Inflammatory macrophage (primary cell): Measurements from ENCODE around the gene RNF103.
"Not testable (repeated sequence)": the region's sequence is repeated elsewhere in the genome, so short reads cannot be mapped to it uniquely, and the experiment has no call there.

Source experiments
- DNase-seq, 2 donors: peaks; one replicate each; pipeline ENCODE4 v3.0.0-alpha.2; 2020 to 2022

The RNF103 gene

DNA sequence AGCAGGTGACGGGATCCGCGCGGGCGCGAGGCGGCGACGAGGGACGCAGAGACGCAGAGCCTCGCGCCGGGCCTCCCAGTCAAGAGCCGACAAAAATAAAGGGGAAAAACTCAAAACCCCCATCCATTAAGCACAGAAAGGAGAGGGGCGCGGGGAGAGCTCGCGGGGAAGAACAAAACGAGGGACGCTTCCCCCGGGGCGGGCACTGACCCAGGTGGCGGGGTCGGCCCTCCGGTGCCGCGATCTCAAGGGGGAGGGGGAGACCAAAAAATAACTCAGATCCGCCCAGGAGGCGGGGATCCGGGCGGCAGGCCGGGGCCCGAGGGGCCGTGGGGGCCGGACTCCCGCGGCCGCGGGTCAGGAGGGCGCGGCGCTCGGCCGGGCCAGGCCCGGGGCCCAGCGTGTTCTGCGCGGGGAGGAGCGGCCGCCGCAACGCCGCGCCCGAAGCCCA, 597 bp downstream of the RNF103 start:
- DNase-seq, result peak; percentile 36 to 64

DNA sequence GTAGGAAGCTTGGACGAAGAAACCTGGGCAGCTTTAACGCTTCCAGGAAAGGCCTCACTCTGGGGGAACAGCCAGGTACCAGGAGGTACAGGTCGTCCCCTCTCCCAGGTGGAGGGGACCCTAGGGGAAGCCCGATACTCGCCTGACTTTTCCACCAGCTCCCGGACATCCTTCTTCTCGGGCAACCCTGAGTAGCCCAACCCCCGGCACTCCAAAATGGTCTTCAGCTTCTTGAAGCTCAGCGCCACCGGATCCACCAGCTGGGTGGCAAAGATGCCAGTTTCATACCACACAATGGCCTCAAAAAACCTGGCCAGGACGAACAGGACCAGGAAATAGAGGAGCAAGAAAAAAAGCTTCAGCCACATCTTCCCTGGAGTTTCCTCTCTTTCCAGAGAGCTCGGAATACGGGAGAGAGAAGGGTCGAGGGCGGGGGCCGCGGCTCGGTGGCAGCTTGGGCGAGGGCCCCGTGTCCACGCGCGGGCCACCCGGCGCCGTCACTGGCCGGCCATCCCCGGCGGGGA, 1.1 kb downstream of the RNF103 start:
- peak in 1 of 2 donors; percentile 25 for DNase-seq

DNA sequence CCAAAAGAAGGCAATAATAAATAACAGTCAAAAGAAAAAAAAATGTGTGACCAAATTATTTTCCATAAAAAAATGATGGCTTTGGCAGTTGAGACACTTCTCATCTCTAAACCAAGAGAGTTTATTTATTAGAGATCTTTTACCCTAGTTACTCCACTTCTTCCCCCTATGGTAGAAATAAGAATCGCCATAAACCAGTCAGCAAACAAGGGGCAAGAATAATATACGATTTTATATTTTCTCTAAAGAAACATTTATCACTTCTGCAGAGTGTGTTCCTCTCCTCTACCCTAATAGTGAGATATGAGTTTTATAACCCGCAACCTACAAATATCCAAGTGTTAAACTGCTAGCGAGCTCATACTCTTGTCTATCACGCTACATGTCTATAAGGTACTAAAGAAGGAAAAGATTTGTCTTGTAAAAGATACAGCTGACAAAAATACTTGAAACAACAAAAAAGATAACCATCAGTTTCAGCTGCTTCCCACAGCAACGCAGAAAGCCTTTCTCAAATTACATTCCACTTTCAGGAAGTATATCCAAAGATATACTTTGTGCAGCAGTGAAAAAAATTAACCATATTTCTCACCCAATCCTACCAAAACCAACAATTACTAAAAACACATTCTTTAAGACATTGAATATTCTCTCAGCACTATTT, 2.3 kb downstream of the RNF103 start:
- DNase-seq, result no peak

DNA sequence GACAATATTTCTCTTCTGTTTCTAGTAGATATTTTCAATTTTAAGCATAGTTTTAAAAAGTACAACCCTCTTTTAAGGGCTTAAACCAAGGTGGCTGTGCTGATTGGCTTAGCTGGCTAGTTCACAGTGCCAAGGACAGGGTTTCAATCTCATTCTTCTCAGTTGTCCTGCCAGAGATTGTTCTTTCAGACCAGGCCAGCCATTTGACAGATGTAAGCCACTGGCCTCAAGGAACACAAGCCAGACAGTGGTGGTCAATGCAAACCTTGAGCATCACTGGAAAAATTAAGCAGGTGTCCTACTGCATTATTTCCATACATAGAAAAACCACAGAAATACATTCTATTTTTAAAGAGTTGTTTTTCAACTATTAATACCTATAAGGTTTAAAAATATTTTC, 5.9 kb downstream of the RNF103 start:
- no peak for DNase-seq

DNA sequence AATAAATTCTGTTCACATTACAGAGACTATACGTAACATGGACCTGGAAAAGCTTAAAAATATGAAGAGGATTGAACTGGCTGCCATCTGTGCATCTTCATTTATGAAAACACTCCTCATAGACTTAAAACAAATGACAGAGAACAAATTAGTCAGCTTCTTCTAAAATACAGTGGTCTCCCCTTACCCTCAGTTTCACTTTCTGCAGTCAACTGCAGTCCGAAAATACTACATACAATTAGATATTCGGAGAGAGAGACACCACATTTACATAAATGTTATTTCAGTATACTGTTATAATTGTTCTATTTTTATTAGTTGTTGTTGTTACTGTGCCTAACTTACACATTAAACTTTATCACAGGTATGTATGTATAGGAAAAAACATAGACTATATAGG, 6.5 kb downstream of the RNF103 start:
- DNase-seq, result no peak

DNA sequence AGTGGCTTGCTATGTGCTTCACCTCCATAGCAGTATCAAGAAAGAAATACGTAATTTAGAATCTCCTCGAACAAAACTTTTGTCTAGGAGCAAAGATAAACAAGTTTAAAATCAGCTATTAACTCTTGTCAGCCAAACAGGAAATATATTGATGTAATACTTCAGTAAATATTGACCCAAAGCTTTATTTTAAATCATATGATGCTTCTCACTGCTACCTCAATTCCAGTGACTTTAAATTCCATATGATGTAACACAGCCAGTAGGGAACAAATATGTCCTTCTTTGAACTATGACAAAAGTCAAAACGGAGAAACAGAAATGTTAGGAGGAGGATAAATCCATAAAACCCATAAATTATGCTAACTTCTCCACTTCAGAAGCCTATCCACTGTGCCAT, 7.2 kb downstream of the RNF103 start:
- DNase-seq, result no peak

DNA sequence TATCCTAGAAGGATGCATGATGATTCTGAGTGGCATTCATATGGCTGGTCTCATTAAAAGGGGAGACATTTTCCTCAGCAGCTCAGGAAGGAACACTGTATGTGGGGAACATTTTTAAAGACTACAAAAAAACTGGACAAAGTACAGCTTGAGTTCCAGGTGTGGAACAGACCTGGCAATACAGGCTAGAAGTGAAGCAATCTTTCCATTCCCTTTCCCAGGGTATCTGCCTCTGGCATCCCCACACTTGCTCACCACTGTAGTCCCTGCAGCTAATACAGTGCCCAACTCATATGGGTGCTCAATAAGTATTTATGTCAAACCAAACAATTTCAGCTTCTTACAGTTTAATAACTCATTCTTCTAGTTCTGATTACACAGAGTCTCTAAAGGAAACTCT, 8.1 kb downstream of the RNF103 start:
- no peak for DNase-seq

DNA sequence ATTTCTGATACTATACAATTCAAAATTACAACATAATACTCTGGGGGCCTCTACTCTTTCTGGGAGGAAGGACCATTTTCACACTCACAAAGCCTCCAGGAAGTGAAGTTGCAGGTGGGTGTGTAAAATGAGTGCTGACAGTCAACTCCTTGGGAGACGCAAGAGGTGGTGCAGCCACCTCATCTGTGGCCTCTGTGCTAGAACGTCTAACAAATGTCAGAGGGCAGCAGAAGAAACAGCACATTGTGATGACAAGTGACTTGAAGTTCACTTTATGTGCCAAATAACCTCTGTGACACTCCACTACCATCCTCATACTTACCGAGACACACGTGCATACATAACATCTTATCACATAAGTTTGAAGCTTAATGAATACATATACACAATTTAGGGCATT, 10.2 kb downstream of the RNF103 start:
- no peak for DNase-seq

DNA sequence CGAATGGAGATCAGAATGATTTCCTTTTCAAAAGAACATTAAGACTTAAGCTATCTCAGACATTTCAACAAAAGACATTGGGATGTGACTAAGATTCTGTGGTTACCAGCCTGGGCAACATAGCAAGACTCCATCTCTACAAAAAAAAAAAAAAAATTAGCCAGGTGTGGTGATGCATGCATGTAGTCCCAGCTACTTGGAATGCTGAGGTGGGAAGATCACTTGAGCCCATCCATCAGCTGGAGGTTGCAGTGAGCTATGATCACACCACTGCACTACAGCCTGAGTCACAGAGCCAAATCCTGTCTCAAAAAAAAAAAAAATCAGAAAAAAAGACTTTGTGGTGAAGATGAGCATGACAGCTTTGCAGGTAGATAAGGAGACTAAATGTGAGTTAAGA, 12.8 kb downstream of the RNF103 start:
- no peak for DNase-seq

DNA sequence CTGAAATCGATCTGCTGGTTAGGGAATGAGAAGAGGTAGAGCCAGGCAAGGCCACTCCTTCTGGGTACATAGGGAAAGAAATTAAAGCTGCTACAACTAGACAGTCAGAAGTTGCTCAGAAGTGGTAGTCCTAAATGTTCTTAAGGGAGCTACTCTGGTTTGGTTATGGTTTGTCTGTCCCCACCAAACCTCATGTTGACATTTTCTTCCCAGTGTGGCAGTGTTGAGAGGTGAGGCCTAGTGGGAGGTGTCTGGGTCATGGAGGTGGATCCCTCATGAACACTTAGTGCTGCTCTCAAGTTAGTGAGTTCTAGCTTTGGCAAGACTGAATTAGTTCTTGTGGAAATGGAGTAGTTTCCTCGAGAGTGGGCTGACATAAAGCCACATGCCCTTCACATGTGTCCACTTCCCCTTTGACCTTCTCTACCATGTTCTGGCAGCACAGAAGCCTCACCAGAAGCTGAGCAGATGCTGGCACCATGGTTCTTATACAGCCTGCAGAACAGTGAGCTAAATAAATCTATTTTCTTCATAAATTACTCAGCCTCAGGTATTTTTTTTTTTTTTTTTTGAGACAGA, 14.7 kb downstream of the RNF103 start:
- DNase-seq, result peak; percentile 39 to 67

DNA sequence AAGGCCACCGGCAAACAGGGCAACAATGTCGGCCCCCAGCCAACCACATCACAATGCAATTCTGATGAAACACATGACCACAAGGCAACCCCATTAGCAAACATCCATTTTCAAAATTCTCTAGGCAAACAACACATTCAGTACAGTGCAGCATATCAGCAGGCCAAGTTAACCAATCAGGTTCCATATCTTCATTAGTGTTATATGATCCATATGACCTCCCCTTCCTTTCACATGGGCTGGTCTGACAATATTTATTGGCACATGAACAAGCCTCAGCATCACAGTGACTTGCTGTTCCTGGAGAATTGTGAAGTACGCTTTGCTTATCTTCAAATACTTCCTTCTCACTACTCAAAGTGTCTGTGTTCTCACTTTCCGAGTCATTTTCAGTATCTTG, 19.8 kb downstream of the RNF103 start:
- DNase-seq, result no peak

DNA sequence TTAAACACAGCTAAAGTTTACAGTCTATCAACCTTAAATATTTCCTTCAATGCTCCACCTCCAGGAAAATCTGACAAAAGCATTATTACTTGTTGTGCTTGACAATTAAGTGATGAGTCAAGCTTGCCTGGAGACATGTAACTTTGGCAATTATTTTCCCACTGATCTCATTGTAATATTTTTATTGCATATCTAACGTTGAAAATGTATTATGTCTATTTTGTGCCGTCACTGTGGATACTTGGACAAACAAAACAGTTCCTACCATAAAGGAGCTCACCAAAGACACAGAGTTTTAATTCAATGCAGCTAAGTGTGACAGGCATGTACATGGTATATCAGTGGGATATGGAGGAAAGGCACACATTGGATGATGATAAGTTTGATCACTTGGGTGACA, 24.7 kb downstream of the RNF103 start:
- DNase-seq, result no peak

DNA sequence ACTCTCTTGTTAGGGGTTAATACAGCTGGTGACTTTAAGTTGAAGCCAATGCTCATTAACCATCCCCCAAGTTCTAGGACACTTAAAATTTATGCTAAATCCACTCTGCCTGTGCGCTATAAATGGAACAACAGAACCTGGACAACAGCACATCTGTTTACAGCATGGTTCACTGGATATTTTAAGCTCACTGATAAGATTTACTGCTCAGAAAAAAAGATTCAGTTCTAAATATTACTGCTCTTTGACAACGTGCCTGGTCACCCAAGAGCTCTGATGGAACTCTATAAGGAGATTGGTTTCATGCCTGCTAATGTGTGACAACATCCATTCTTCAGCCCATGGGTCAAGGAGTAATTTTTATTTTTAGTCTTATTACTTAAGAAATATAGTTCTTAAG, 27.5 kb downstream of the RNF103 start:
- no peak for DNase-seq

DNA sequence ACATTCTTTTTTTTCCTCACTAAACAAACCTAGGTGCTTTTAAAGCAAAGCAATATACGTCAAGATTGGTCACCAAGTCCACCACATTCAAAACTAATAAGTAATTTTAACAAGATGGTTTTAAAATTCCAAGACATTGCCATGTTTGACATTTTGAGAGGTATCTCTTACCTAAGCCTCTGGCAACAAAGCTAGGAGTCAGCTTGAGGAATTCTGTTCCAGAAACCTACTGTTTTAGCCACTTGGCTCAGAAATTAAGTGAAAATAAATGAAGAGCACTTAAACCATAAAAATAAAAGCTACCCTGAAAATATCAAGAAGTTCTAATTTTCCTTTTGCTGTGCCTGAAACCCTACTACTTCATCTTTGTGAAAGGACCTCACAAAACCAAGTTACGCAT, 30.4 kb downstream of the RNF103 start:
- DNase-seq, result no peak

DNA sequence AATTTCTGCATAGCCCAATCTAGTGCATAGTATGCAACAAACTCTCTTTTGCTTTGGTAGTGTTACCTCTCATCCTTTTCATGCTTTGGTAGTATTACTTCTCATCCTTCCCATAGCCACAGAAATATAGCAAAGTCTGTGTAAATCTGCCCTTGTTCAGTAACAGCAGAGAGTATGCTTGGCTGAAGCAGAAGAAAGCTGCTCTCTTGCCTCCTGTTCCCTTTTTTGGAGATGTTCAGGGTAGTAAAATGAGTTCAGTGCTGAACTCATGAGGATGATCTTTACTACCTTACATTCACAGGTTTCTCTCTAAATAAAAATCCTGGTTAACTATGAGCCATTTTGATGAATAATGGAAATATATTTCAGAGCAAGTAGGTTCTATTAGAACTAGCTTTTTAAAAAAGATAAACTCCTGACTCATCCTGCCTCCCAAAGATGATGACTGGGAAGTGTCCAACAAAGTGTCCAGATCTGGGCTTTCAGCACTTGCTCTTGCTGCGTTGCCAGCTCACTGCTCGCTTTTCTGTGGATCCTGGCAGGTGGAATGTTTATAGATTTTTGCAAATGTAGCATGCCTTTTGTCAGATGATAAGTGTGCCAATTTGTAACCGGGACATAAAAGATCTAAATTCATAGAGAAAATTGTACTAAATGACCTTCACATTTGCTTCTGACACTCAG, 31.0 kb downstream of the RNF103 start:
- no peak for DNase-seq

DNA sequence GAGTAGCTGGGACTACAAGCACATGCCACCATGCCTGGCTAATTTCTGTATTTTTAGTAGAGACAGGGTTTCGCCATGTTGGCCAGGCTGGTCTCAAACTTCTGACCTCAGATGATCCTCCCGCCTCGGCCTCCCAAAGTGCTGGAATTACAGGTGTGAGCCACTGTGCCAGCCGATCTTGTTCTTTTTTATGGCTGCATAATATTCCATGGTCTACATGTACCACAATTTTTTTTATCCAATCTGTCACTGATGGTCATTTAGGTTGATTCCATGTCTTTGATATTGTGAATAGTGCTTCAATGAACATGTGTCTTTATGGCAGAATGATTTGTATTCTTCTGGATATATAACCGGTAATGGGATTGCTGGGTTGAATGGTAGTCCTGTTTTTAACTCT, 34.0 kb downstream of the RNF103 start:
- DNase-seq, result not testable (repeated sequence)

DNA sequence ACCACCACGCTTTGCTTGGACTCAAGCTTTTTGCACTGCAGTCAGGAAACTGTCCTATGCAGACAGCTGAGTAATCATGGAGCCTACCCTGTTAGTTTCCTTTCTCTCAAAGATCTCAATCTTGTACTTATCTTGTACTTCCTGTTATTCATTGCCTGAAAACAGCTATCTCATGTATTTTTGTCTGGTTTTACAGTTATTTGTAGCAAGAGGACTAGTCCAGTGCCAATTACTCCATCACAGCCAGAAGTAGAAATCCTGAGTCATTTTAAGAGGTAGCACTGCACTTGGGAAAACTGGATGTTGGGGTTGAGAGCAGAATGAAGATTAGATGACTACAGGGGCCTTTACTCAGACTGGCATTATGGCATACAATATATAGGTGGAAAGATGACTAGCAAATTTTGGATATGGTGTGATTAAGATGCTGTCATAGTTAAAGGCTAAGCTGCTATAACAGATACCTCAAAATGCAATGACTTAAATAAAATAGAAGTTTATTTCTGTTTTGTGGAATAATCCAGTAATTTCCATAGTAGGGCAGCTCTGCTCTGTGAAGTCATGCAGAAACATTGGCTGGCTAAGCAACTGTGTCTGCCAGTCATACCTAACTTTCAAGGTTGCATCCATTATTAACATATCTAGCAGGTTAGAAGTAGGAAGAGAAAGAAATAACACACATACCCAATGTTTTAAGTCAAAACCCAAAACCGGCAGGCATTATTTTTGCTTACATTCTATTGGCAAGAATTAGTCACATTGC, 39.3 kb downstream of the RNF103 start:
- DNase-seq, result peak; percentile 46 to 61

DNA sequence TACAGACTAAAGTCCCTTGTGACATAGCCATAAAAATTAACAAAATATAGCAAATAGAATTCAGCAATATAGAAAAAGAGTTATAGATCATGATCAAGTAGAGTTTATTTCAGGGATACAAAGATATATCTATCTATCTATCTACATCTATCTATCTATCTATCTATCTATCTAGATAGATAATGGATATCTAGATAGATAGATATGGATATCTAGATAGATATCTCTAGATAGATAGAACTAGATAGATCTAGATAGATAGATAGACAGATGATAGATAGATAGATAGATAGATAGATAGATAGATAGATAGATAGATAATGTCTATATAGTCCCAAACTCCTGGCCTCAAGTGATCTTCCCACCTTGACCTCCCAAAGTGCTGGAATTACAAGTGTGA, 43.1 kb downstream of the RNF103 start:
- DNase-seq, result no peak

DNA sequence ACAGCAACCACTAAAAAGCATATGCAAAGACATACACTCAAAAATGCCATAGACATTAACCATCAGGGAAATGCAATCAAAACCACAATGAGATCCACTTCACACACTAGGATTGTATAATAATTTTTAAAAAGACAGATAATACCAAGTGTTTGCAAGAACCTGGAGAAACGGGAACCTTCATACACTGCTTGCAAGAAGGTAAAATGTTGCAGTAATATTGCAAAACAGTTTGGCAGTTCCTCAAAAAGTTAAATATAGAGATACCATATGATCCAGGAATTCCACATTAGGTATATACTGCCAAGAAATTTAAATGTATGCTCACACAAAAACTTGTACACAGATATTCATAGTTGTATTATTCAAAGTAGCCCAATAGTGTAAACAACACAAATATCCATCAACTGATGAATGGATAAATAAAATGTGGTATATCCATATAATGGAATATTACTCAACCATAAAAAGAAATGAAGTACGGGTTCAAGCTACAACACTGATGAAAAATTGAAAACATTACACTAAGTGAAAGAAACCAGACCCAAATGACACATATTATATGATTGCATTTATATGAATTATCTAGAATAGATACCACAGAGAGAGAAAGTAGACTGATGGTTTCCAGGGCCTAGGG, 45.7 kb downstream of the RNF103 start:
- peak; percentile 54 to 80 for DNase-seq

DNA sequence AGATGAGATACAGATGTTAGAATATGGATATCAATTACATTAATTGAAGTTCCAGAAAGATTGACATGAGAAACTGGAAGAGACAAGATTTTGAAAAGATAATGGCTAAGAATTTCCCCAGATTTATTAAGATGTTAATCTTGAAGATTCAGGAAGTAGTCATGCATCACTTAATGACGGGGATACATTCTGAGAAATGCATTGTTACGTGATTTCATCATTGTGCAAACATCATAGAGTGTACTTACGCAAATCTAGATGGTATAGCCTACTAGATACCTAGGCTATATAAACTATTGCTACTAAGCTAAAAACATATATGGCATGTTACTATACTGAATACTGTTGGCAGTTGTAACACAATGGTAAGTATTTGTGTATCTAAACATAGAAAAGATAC, 53.6 kb downstream of the RNF103 start:
- DNase-seq, result peak in 1 of 2 donors; percentile 65

DNA sequence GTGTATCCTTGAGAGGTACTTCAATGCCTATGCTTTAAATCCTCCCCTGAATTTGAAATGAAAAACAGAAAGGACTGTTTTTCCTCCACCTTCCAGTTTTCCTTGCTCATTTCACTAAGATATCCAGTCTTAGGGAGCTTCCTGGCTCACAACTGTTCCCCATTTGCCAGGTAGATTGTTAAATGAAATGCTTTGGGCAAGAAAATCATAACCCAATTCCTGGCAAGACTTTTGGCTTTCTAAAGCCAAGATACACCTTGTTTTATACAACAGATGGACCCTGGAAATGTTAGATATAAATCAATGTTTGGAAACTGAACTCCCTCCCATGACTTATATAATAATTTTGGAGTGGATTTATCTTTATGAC, 56.9 kb downstream of the RNF103 start:
- no peak for DNase-seq

DNA sequence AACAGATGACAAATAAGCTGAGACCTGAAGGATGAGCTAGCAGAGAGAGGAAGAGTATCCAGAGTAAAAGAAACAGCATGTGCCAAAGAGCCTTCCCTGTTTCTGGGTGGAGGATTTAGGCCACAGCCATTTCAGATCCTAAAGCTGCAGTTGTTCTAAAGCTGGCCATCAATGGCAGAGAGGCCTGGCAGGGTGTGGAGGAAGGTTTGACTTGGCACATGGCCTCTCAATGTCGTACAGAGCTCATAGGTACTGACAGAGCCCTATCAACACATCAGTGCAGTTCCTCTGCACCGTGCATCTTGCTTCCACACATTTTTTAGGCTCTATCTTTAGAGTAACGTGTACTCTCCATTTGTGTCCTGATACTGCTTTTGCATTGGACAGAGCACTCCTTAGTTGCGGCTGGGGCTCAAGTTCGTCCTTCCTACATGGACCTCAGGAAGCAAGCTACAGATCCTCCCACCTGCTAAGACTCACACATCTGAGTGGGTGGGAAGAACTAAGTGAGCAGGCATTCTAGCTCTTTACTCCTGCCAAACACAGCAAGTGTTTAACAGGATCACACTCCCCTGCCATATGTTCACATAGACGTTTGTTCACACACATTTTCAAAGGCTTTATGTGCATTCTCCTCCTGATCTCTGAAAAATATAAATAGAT, 57.4 kb downstream of the RNF103 start:
- peak in 1 of 2 donors; percentile 15 for DNase-seq
